ENCODE data around the gene PCBP1. TPM values are rescaled to one million over a fixed set of nuclear protein-coding genes. Genes with fewer than 3 reads are reported as not detected.
"Not testable (repeated sequence)": the region's sequence is repeated elsewhere in the genome, so short reads cannot be mapped to it uniquely, and the experiment has no call there.

Gene PCBP1
- total RNA-seq, 1 experiment from 2014 or later = 80.1 TPM

- no peak for DNase-seq (ENCODE audit: low read depth)
Observed at GRCh38 chr2:70095720-70096670, 8.7 kb downstream of the PCBP1 start.

GRCh38 chr2:70098032-70098431, 10.8 kb downstream of the PCBP1 start:
- DNase-seq (ENCODE audit: low read depth) = no peak

GRCh38 chr2:70099270-70099669, 12.0 kb downstream of the PCBP1 start:
- DNase-seq (ENCODE audit: low read depth) = no peak

GRCh38 chr2:70101174-70101573, 13.9 kb downstream of the PCBP1 start:
- no peak for DNase-seq (ENCODE audit: low read depth)

GRCh38 chr2:70101686-70102085, 14.4 kb downstream of the PCBP1 start:
- DNase-seq (ENCODE audit: low read depth) = not testable (repeated sequence)

GRCh38 chr2:70102323-70102905, 15.1 kb downstream of the PCBP1 start:
- not testable (repeated sequence) for DNase-seq (ENCODE audit: low read depth)

- DNase-seq (ENCODE audit: low read depth) = no peak
Observed at GRCh38 chr2:70103531-70104061, 16.3 kb downstream of the PCBP1 start.

- no peak for DNase-seq (ENCODE audit: low read depth)
Observed at GRCh38 chr2:70104231-70105111, 17.2 kb downstream of the PCBP1 start.

GRCh38 chr2:70106138-70106537, 18.9 kb downstream of the PCBP1 start:
- DNase-seq (ENCODE audit: low read depth) = not testable (repeated sequence)

- DNase-seq (ENCODE audit: low read depth) = not testable (repeated sequence)
Observed at GRCh38 chr2:70110397-70110796, 23.1 kb downstream of the PCBP1 start.

- DNase-seq (ENCODE audit: low read depth) = no peak
Observed at GRCh38 chr2:70111752-70112591, 24.7 kb downstream of the PCBP1 start.

- DNase-seq (ENCODE audit: low read depth) = no peak
Observed at GRCh38 chr2:70113359-70114070, 26.2 kb downstream of the PCBP1 start.

- no peak for DNase-seq (ENCODE audit: low read depth)
Observed at GRCh38 chr2:70115646-70116442, 28.6 kb downstream of the PCBP1 start.

GRCh38 chr2:70116936-70117552, 29.8 kb downstream of the PCBP1 start:
- no peak for DNase-seq (ENCODE audit: low read depth)

- no peak for DNase-seq (ENCODE audit: low read depth)
Observed at GRCh38 chr2:70118798-70119454, 31.6 kb downstream of the PCBP1 start.

- DNase-seq (ENCODE audit: low read depth) = no peak
Observed at GRCh38 chr2:70121627-70122372, 34.5 kb downstream of the PCBP1 start.

GRCh38 chr2:70122470-70122869, 35.2 kb downstream of the PCBP1 start:
- DNase-seq (ENCODE audit: low read depth) = no peak

All from HT1080 (cell line).